ENCODE results near the gene CARM1.
"Not testable (repeated sequence)": the region's sequence is repeated elsewhere in the genome, so short reads cannot be mapped to it uniquely, and the experiment has no call there.

Gene CARM1

GRCh38 chr19:10868872-10869547 lies 2.3 kb upstream of the CARM1 start:
- TF ChIP-seq CTCF (IDR thresholded peaks at IDR 0.05; ENCODE audit: low read depth, low read length): no peak
- H3K4me3 ChIP-seq (replicated peaks in 1 of 2; ENCODE audit: low read depth in 2 of 2, low read length in 2 of 2): no peak overlapping the region
- DNase-seq (ENCODE audit: low read depth in 2 of 2): no peak

- not testable (repeated sequence) for DNase-seq (ENCODE audit: low read depth in 2 of 2); H3K4me3 ChIP-seq (replicated peaks in 1 of 2; ENCODE audit: low read depth in 2 of 2, low read length in 2 of 2)
Measured at GRCh38 chr19:10869872-10870311, 1.5 kb upstream of the CARM1 start.

GRCh38 chr19:10870501-10870954 lies 825 bp upstream of the CARM1 start:
- no peak for DNase-seq (ENCODE audit: low read depth in 2 of 2)
- peak overlapping the region; percentile 46 to 48 for H3K4me3 ChIP-seq (replicated peaks in 1 of 2; ENCODE audit: low read depth in 2 of 2, low read length in 2 of 2)
- TF ChIP-seq CTCF (IDR thresholded peaks at IDR 0.05; ENCODE audit: low read depth, low read length): no peak

- DNase-seq (ENCODE audit: low read depth in 2 of 2): peak in 1 of 2 donors; percentile 20
- TF ChIP-seq CTCF (IDR thresholded peaks at IDR 0.05; ENCODE audit: low read depth, low read length): peak; percentile 17
- H3K4me3 ChIP-seq (replicated peaks in 1 of 2; ENCODE audit: low read depth in 2 of 2, low read length in 2 of 2): peak overlapping the region; percentile 90 to 97
Measured at GRCh38 chr19:10871711-10872545, 575 bp downstream of the CARM1 start.

GRCh38 chr19:10872546-10873107 lies 1.3 kb downstream of the CARM1 start:
- DNase-seq (ENCODE audit: low read depth in 2 of 2): no peak
- no peak for TF ChIP-seq CTCF (IDR thresholded peaks at IDR 0.05; ENCODE audit: low read depth, low read length)
- peak overlapping the region; percentile 90 to 97 for H3K4me3 ChIP-seq (replicated peaks in 1 of 2; ENCODE audit: low read depth in 2 of 2, low read length in 2 of 2)

- DNase-seq (ENCODE audit: low read depth in 2 of 2): no peak
- no peak overlapping the region for H3K4me3 ChIP-seq (replicated peaks in 1 of 2; ENCODE audit: low read depth in 2 of 2, low read length in 2 of 2)
- no peak for TF ChIP-seq CTCF (IDR thresholded peaks at IDR 0.05; ENCODE audit: low read depth, low read length)
Measured at GRCh38 chr19:10874024-10874423, 2.7 kb downstream of the CARM1 start.
